NAMALWA (cell line): Measurements from ENCODE around the gene RHBDL1.

ENCODE experiments used
- DNase-seq: peaks from one replicate; pipeline ENCODE4 v3.0.0-alpha.2; 2015; ENCODE audit warnings: low spot score

The RHBDL1 gene

GRCh38 chr16:657487-657886 is 18.0 kb upstream of the RHBDL1 start:
- no peak for DNase-seq

GRCh38 chr16:658679-659571 is 16.5 kb upstream of the RHBDL1 start:
- DNase-seq: no peak

- no peak for DNase-seq
Measured at GRCh38 chr16:659618-660017, 15.9 kb upstream of the RHBDL1 start.

DNA sequence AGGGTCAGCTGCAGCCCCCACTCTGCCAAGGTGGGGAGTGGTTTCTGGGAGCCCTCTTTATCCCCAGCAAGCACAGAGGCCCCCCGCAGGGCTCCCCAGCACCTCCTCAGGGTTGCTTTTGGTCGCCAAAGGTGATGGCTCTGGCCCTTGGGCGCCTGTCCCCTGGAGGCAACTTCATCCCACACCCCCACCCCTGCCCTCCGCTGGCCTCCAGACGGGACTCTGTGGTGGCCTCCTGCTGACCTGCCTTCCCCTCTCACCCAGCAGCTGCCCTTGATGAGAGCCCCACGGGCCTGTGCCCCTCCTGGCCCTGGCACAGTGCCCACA is 15.4 kb upstream of the RHBDL1 start:
- no peak for DNase-seq

- DNase-seq: peak; percentile 89
Measured at GRCh38 chr16:660459-661183, 14.8 kb upstream of the RHBDL1 start.

- no peak for DNase-seq
Measured at GRCh38 chr16:661184-661821, 14.2 kb upstream of the RHBDL1 start.

DNA sequence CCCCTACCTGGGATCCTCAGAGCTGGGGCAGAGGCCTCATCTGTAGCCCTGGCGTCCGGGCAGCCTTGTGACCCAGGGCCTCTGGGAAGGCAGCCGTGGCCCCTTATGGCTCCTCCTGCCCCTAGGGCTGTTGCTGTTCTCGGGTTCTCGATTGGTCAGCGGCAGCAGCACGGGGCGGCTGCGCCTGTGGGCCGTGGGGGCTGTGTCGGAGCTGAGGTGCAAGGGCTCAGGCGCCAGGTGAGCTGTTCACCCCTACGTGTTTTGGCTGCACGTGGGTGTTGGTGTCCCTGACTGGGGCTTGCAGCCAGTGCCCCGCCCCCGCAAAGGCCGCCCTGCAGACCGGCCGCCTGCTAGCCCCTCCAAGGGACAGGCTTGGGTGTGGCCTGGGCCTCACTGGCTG is 13.4 kb upstream of the RHBDL1 start:
- DNase-seq: no peak

DNA sequence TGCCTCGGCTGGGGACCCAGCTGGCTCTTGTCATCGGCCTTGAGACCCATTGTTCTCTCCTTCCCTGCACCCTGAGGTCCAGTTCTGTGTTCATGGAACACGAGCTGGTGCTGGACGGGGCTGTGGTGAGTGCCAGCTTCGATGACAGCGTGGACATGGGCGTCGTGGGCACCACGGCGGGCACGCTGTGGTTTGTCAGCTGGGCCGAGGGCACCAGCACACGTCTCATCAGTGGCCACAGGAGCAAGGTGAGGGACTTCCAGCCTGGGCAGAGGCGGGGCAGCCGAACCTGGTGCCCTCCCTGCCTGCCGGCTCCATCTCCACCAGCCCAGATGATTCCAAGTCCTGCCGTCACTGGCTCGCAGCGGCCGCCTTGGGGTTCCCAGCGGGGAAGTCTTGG is 12.9 kb upstream of the RHBDL1 start:
- no peak for DNase-seq

DNA sequence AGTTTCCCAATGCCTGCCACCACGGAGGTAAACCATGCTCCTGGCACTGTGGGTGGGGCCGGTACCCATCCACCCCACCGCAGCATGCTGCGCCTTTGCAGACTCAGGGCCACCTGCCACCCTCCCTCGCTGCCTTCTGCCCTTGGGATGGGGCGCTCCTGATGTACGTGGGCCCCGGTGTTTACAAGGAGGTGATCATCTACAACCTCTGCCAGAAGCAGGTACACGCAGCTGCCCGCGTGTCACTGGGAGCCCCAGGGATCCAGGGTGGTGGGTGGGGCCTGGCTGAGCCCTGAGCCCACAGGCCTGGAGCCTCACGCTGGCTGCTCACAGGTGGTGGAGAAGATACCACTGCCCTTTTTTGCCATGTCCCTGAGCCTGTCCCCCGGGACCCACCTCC is 8.9 kb upstream of the RHBDL1 start:
- no peak for DNase-seq

DNA sequence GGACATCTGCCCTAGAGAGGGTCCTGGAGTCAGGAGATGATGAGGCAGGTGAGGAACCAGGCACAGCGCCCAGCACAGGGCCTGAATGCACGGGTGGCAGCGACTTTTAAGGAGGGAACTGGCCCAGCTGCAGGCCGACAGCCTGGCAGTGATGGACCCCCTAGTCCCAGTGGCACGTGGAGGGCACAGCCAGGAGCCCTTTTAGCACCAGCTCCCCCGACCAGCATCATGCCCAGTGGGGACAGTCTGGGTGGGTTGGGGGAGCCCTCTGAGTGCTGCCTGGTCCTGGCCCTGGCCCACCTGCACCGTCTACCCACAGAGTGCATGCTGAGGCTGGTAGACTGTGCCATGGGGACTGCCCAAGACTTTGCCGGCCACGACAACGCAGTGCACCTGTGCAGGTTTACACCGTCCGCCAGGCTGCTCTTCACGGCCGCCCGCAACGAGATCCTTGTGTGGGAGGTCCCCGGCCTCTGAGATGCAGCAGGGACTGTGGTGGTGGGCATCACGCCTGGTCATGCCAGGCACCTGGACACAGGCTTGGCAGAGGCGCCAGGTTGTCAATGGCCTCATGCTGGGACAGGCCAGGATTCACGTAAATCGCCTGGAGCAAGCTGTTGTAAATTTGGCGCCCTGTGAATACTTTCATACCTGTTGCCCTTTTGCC is 8.2 kb upstream of the RHBDL1 start:
- no peak for DNase-seq

DNA sequence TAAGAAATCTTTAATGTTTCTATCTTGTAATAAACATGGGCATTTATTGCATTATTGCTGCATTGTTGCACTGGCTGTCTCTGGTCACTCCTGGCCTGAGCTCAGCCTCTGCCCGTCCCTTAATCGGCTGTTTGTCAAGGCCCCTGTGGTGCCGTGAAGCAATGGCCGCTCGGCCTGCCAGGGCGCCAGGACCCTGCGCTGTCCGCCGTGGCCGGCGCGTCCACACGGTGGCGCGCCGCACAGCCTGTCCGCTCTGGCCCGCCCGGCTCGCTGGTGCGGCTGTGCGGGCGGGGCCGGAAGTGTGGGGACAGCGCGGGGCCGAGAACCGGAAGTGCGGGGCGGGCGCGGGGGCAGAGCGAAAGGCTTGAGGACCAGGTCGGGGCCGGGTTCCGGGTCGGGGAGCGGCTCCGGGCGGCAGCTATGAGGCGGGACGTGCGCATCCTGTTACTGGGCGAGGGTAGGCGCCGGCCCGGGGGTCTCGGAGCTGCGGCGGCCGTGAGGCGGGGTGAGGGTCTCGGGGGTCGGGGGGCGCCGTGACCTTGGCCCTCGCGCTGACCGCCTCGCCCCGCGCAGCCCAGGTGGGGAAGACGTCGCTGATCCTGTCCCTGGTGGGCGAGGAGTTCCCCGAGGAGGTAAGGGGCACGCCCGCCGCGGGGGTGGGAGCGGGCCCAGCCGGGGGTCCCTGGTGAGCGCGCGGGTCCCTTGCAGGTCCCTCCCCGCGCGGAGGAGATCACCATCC is 7.5 kb upstream of the RHBDL1 start, which contains the start of gene RHOT2:
Gene RHOT2, plus strand, starts transcription at position 353 of the 739 bp plus-strand sequence. Its CDS starts 68 bp downstream, at position 421.
- peak; percentile 93 for DNase-seq

GRCh38 chr16:668519-669171 is 6.8 kb upstream of the RHBDL1 start:
- no peak for DNase-seq

DNA sequence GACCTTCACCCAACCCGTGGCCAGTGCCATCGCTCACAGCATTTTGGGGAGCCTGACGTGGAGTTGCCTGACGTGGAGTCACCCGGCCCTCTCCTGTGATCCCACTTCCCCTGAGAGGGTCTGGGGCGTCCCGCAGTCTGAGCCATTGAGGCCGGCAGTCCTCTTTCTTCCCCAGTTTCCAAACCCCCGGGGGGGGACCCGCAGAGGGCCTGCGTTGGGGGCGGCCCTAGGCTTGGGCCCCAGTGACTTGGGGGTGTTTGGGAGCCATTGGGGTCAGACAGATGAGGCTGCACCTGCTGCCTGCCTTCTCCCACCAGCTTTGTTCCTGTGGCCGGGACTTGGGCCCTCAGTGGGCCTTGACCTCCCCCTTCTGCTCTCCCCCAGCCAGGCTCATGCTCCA is 5.8 kb upstream of the RHBDL1 start:
- no peak for DNase-seq

GRCh38 chr16:670485-671352 is 4.8 kb upstream of the RHBDL1 start:
- DNase-seq: no peak

- DNase-seq: no peak
Measured at GRCh38 chr16:671353-672131, 3.9 kb upstream of the RHBDL1 start.

- DNase-seq: no peak
Measured at GRCh38 chr16:672371-672770, 3.1 kb upstream of the RHBDL1 start.

- DNase-seq: no peak
Measured at GRCh38 chr16:672851-673250, 2.6 kb upstream of the RHBDL1 start.

GRCh38 chr16:673399-673991 is 2.0 kb upstream of the RHBDL1 start:
- DNase-seq: no peak
